B cell (primary cell): ENCODE data around the gene CDC34.

ENCODE experiments used
- EZH2 ChIP-seq: IDR thresholded peaks from 2 replicates; pipeline ENCODE4 v1.6.1; 2012; ENCODE audit warnings: borderline replicate concordance, low read depth, mild to moderate bottlenecking, moderate library complexity, low read length; ENCODE audit not compliant: insufficient read depth, poor library complexity, severe bottlenecking
- TF ChIP-seq, protein P1 (sequence below): fragments of 200-600 bp; IDR thresholded peaks from one replicate; pipeline ENCODE4 v1.8.0; 2022; ENCODE audit warnings: antibody characterized with exemption, mild to moderate bottlenecking

DNA sequence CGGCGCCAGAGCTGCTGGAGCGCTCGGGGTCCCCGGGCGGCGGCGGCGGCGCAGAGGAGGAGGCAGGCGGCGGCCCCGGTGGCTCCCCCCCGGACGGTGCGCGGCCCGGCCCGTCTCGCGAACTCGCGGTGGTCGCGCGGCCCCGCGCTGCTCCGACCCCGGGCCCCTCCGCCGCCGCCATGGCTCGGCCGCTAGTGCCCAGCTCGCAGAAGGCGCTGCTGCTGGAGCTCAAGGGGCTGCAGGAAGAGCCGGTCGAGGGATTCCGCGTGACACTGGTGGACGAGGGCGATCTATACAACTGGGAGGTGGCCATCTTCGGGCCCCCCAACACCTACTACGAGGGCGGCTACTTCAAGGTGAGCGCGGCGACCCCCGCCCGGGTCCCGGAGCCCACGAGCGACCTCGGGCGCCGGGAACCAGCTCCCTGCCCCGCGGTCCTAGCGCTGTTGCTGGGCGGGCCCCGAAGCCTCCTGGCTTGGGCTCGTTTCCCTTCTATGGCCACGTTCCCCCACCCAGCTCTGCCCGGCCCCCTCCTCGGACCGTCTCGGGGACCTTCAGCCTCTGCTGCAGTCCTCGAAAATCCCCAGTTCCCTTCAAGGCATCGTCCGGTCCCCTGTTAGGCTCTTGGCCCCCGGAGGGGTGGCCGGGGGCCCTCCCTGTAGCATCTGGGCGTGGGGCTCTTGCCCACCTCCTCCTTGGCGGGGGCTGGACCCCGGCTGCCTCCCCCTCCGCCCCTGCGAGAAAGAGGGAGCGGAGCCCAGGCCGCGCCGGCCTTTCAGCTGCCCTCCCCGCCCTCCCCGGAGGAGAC is at the start of gene CDC34:
- TF ChIP-seq, protein P1, sequence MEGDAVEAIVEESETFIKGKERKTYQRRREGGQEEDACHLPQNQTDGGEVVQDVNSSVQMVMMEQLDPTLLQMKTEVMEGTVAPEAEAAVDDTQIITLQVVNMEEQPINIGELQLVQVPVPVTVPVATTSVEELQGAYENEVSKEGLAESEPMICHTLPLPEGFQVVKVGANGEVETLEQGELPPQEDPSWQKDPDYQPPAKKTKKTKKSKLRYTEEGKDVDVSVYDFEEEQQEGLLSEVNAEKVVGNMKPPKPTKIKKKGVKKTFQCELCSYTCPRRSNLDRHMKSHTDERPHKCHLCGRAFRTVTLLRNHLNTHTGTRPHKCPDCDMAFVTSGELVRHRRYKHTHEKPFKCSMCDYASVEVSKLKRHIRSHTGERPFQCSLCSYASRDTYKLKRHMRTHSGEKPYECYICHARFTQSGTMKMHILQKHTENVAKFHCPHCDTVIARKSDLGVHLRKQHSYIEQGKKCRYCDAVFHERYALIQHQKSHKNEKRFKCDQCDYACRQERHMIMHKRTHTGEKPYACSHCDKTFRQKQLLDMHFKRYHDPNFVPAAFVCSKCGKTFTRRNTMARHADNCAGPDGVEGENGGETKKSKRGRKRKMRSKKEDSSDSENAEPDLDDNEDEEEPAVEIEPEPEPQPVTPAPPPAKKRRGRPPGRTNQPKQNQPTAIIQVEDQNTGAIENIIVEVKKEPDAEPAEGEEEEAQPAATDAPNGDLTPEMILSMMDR, result no peak
- no peak for TF ChIP-seq EZH2
